HepG2 (cell line): ENCODE data around the gene CD79A. TPM values are rescaled to one million over a fixed set of nuclear protein-coding genes. Genes with fewer than 3 reads are reported as not detected.

Experiments
- ATAC-seq: fragments of 200-7000 bp; cut with Tn5 transposase; 3 replicates; pipeline ENCODE4 v1.9.1; 2020; ENCODE audit warnings: mild to moderate bottlenecking, moderate library complexity
- BruUV-seq: library from RNA; stranded (reverse); fragments of 400-500 nt; replicated peaks from 2 replicates; lab custom pipeline; 2021; lab: Mats Ljungman, UMichigan
- CTCF ChIA-PET: fragments of 300-600 bp; formaldehyde crosslinking; extraction: SDS; loops from one replicate; lab custom pipeline; 2021; ENCODE audit warnings: low total read pairs, inconsistent platforms, low intra/inter-chr PET ratio; lab: Yijun Ruan, JAX
- POLR2A ChIA-PET: fragments of 350-600 bp; sonication (Branson Sonifier 250); formaldehyde crosslinking; loops from one replicate; lab custom pipeline; 2020; ENCODE audit warnings: antibody characterized with exemption, inconsistent platforms; lab: Yijun Ruan, JAX
- DNase-seq: peaks from one replicate; pipeline ENCODE4 v3.0.0-alpha.2; 2015; ENCODE audit warnings: low spot score
- FAIRE-seq: peaks from 3 replicates; lab custom pipeline; 2011; peaks lifted over from hg19 to GRCh38; lab: Jason Lieb, UNC
- H2AFZ ChIP-seq: one replicate; pipeline ENCODE4 v1.6.1; 2011; ENCODE audit warnings: low read length, inconsistent platforms
- H3K27ac ChIP-seq: fragments of 300-600 bp; 3 replicates; pipeline ENCODE4 v1.8.0; 2011; ENCODE audit warnings: mixed run types, mild to moderate bottlenecking, mixed read lengths, low read length, inconsistent platforms; ENCODE audit not compliant: insufficient read depth; ENCODE audit errors: extremely low read length
- H3K27me3 ChIP-seq, 2 experiments: fragments of 200-600 bp in 1 of 2; 2 replicates in 1 of 2; 3 replicates in 1 of 2; pipeline versions ENCODE4 v1.6.0 to v1.8.0; 2011; ENCODE audit warnings: low read length in 2 of 2, mild to moderate bottlenecking in 2 of 2, moderate library complexity in 2 of 2, inconsistent platforms in 1 of 2; ENCODE audit not compliant: insufficient read depth in 2 of 2, control insufficient read depth in 1 of 2
- H3K36me3 ChIP-seq, 2 experiments: fragments of 200-600 bp in 1 of 2; replicated peaks in 1 of 2; 2 replicates in 1 of 2; 3 replicates in 1 of 2; pipeline versions ENCODE4 v1.5.1 to v1.8.0; 2011; ENCODE audit warnings: low read length in 2 of 2, inconsistent platforms in 1 of 2; ENCODE audit not compliant: insufficient read depth in 2 of 2, control insufficient read depth in 1 of 2
- H3K4me1 ChIP-seq: 2 replicates; pipeline ENCODE4 v1.5.1; 2012; ENCODE audit warnings: low read length, inconsistent platforms; ENCODE audit not compliant: insufficient read depth
- H3K4me2 ChIP-seq: 2 replicates; pipeline ENCODE4 v1.6.0; 2011; ENCODE audit warnings: low read depth, low read length, inconsistent platforms
- H3K4me3 ChIP-seq, 3 experiments: fragments of 200-600 bp in 1 of 3; sonication (generic), shearing (Covaris generic) in 1 of 3; replicated peaks in 1 of 3; 2 replicates each; pipeline ENCODE4 v1.5.1; 2011 to 2016; ENCODE audit warnings: low read length in 3 of 3, inconsistent platforms in 2 of 3, low read depth in 2 of 3, mild to moderate bottlenecking in 2 of 3, control low read depth in 1 of 3, mixed read lengths in 1 of 3; ENCODE audit not compliant: insufficient read depth in 1 of 3
- H3K79me2 ChIP-seq: one replicate; pipeline ENCODE4 v1.6.1; 2011; ENCODE audit warnings: low read length, inconsistent platforms; ENCODE audit not compliant: insufficient read depth
- H3K9ac ChIP-seq: 2 replicates; pipeline ENCODE4 v1.6.0; 2011; ENCODE audit warnings: mild to moderate bottlenecking, low read depth, low read length, inconsistent platforms; ENCODE audit not compliant: insufficient read depth
- H3K9me3 ChIP-seq: 2 replicates; pipeline ENCODE4 v1.5.1; 2012; ENCODE audit warnings: mild to moderate bottlenecking, low read length
- H4K20me1 ChIP-seq: 2 replicates; pipeline ENCODE4 v1.6.0; 2011; ENCODE audit warnings: inconsistent platforms, mild to moderate bottlenecking, low read length, moderate library complexity; ENCODE audit not compliant: insufficient read depth
- KLF13 ChIP-seq: sonication (generic); formaldehyde crosslinking; IDR thresholded peaks from 2 replicates; pipeline ENCODE4 v1.4.0; 2020; ENCODE audit warnings: mild to moderate bottlenecking, missing genetic modification reagents
- KLF9 ChIP-seq: IDR thresholded peaks from 2 replicates; pipeline ENCODE4 v1.6.1; 2016; ENCODE audit warnings: low read depth
- MAFF ChIP-seq: IDR thresholded peaks from 2 replicates; pipeline ENCODE4 v1.6.1; 2011; ENCODE audit warnings: low read depth, low read length, improper control_type of control experiment
- PREB ChIP-seq: sonication (generic); formaldehyde crosslinking; IDR thresholded peaks from 2 replicates; pipeline ENCODE4 v1.4.0; 2020; ENCODE audit warnings: missing genetic modification reagents
- TEAD3 ChIP-seq: optimal IDR thresholded peaks from 2 replicates; pipeline ENCODE3; 2016; ENCODE audit warnings: borderline replicate concordance
- ZBTB40 ChIP-seq, 2 experiments: fragments of 450-650 bp in 1 of 2; sonication (generic) in 1 of 2; formaldehyde crosslinking in 1 of 2; IDR thresholded peaks; 2 replicates each; pipeline versions ENCODE4 v1.6.1 to v1.8.0; 2016 to 2022; ENCODE audit warnings: antibody characterized with exemption in 1 of 2, mild to moderate bottlenecking in 1 of 2, missing genetic modification reagents in 1 of 2
- ZFP36L1 ChIP-seq: sonication (generic); formaldehyde crosslinking; IDR thresholded peaks from 2 replicates; pipeline ENCODE4 v1.8.0; 2022; ENCODE audit warnings: mild to moderate bottlenecking, missing genetic modification reagents, moderate library complexity
- ZFX ChIP-seq: sonication (generic); formaldehyde crosslinking; IDR thresholded peaks from 2 replicates; pipeline ENCODE4 v1.4.0; 2020; ENCODE audit warnings: mild to moderate bottlenecking, low read depth, missing genetic modification reagents, moderate library complexity
- ZNF333 ChIP-seq: sonication (generic); formaldehyde crosslinking; IDR thresholded peaks from 2 replicates; pipeline ENCODE4 v1.4.0; 2020; ENCODE audit warnings: mild to moderate bottlenecking, missing genetic modification reagents, borderline replicate concordance
- ZNF552 ChIP-seq: sonication (generic); formaldehyde crosslinking; IDR thresholded peaks from 2 replicates; pipeline ENCODE4 v1.9.0; 2022; ENCODE audit warnings: missing genetic modification reagents, mild to moderate bottlenecking, borderline replicate concordance
- ZNF703 ChIP-seq: sonication (generic); formaldehyde crosslinking; IDR thresholded peaks from 2 replicates; pipeline ENCODE4 v1.5.1; 2020; ENCODE audit warnings: missing genetic modification reagents, mild to moderate bottlenecking, moderate library complexity, borderline replicate concordance
- ZNF781 ChIP-seq: sonication (generic); formaldehyde crosslinking; IDR thresholded peaks from 2 replicates; pipeline ENCODE4 v1.5.1; 2020; ENCODE audit warnings: borderline replicate concordance, mild to moderate bottlenecking, missing genetic modification reagents; ENCODE audit errors: not compliant biosample characterization
- whole genome bisulfite sequencing: methylation state at CpG from one replicate; pipeline ENCODE4 v1.1.6; 2017; ENCODE audit warnings: low lambda C conversion rate; 5-methylcytosine and 5-hydroxymethylcytosine counted together
- in situ Hi-C: cut with HindIII; loops from 2 replicates; pipeline ENCODE4 v1.10.0; 2017; ENCODE audit warnings: low pct_unique_long_range_greater_than_20kb; ENCODE audit not compliant: extremely low pct_ligation_motif_present
- intact Hi-C: fragments of 100-400 bp; cut with micrococcal nuclease; formaldehyde crosslinking; loops from one replicate; pipeline ENCODE4 v1.10.0; 2022; ENCODE audit not compliant: unreplicated experiment
- polyA plus RNA-seq, 8 experiments: library from polyadenylated mRNA; depleted of rRNA in 3 of 8; stranded (reverse) in 7 of 8; unstranded in 1 of 8; fragments of >200 nt; fragmentation: Illumina TruSeq in 4 of 8; extraction: Trizol in 4 of 8; gene quantifications; 2 replicates each; pipeline versions ENCODE4 v1.2.1 to v1.2.3, GENCODE V29; 2011 to 2016; ENCODE audit warnings: low read depth in 4 of 8, missing spikeins in 1 of 8, mixed read lengths in 1 of 8; ENCODE audit not compliant: insufficient read depth in 1 of 8
- total RNA-seq, 5 experiments: library from RNA; depleted of rRNA; stranded (reverse); fragments of >200 nt; fragmentation: Illumina TruSeq; extraction: Trizol; gene quantifications; 2 replicates each; pipeline ENCODE4 v1.2.3, GENCODE V29; 2016; ENCODE audit warnings: low read depth in 1 of 5

CD79A gene
- total and polyA plus RNA-seq, 2 of the 13 experiments (the other 11 are each of a cell fraction or from before 2014, with no cell fraction given): 0.24 to 0.33 TPM

GRCh38 chr19:41851456-41851855 lies 25.6 kb upstream of the CD79A start:
- H3K79me2 ChIP-seq: no peaks in the 10 kb centered on the region
- no peaks in the 10 kb centered on the region for H3K36me3 ChIP-seq
- H3K4me3 ChIP-seq: no peak overlapping the region
- no peaks in the 10 kb centered on the region; the same call in 1 of the 2 replicates for H3K4me1 ChIP-seq
- POLR2A ChIA-PET: no interaction called here
- peaks cover 1 to 51% of the 10 kb centered on the region in 2 experiments; a peak in 4 of 5 replicates for H3K27me3 ChIP-seq
- no peaks in the 10 kb centered on the region for H4K20me1 ChIP-seq
- no peaks in the 10 kb centered on the region for H3K9me3 ChIP-seq
- CTCF ChIA-PET: no interaction called here
- no peak overlapping the region for H3K9ac ChIP-seq
- no peak overlapping the region for H3K4me2 ChIP-seq
- WGBS: 1% methylated on average over 4 of the region's 4 CpGs
- intact Hi-C loops (no loop called here), in situ Hi-C loops (no loop called here)
- no TSS peak for BruUV-seq
- FAIRE-seq (no peak), ATAC-seq (no peak), DNase-seq (no peak)
- H2AFZ ChIP-seq: no peak overlapping the region
- H3K27ac ChIP-seq: no peak overlapping the region
- TF ChIP-seq ZFX (CRISPR knock-in tag) (no peak), ZNF703 (CRISPR knock-in tag) (no peak), ZNF333 (CRISPR knock-in tag) (no peak), ZFP36L1 (CRISPR knock-in tag) (no peak), ZNF552 (CRISPR knock-in tag) (no peak), PREB (CRISPR knock-in tag) (no peak), ZNF781 (no peak), TEAD3 (CRISPR knock-in tag) (no peak), MAFF (no peak), KLF13 (CRISPR knock-in tag) (no peak), ZBTB40 (IDR thresholded peaks at IDR 0.05) (no peak), ZBTB40 (CRISPR knock-in tag; IDR thresholded peaks at IDR 0.05) (no peak), KLF9 (no peak)
